K562 (cell line): ENCODE measurements around the gene SUCO. TPM values are rescaled to one million over a fixed set of nuclear protein-coding genes. Genes with fewer than 3 reads are reported as not detected.
A peak's percentile ranks its signal among the peaks of the same experiment; 100 is the strongest.

Experiments
- ATAC-seq: fragments of 200-7000 bp; cut with Tn5 transposase; 3 replicates; pipeline ENCODE4 v1.9.1; 2020; ENCODE audit warnings: moderate library complexity
- Bru-seq: library from RNA; stranded (reverse); fragments of 400-500 nt; gene quantifications from one replicate; lab custom pipeline; 2021; lab: Mats Ljungman, UMichigan
- BruChase-seq, 2 experiments: library from RNA; stranded (reverse); fragments of 400-500 nt; gene quantifications; one replicate each; lab custom pipeline; 2021; lab: Mats Ljungman, UMichigan
- BruUV-seq: library from RNA; stranded (reverse); fragments of 400-500 nt; replicated peaks from 2 replicates; lab custom pipeline; 2021; lab: Mats Ljungman, UMichigan
- CTCF ChIA-PET: fragments of 300-600 bp; formaldehyde crosslinking; extraction: SDS; loops from one replicate; lab custom pipeline; 2021; ENCODE audit warnings: low intra/inter-chr PET ratio; lab: Yijun Ruan, JAX
- POLR2A ChIA-PET: fragments of 300-600, 350-650 bp; sonication (Branson Sonifier 250); formaldehyde crosslinking; extraction: SDS; loops from one replicate; lab custom pipeline; 2021; ENCODE audit warnings: antibody characterized with exemption, inconsistent platforms; lab: Yijun Ruan, JAX
- DNase-seq, 4 experiments: peaks; one replicate each; pipeline versions ENCODE4 v3.0.0 to v3.0.0-alpha.2; 2011 to 2018; ENCODE audit warnings: low spot score in 3 of 4, mixed read lengths in 3 of 4; ENCODE audit errors: extremely low read depth in 1 of 4
- FAIRE-seq: peaks from 2 replicates; lab custom pipeline; 2011; peaks lifted over from hg19 to GRCh38; lab: Jason Lieb, UNC
- H2AFZ ChIP-seq: 2 replicates; pipeline ENCODE4 v1.6.0; 2011; ENCODE audit warnings: low read depth, low read length, control low read depth, inconsistent platforms
- H3K27ac ChIP-seq: fragments of 200-600 bp; 3 replicates; pipeline ENCODE4 v1.8.0; 2011; ENCODE audit warnings: low read depth, mild to moderate bottlenecking, control low read depth, inconsistent platforms, low read length, moderate library complexity, mixed read lengths; ENCODE audit errors: extremely low read depth
- H3K27me3 ChIP-seq, 2 experiments: fragments of 300-600 bp in 1 of 2; 2 replicates in 1 of 2; 3 replicates in 1 of 2; pipeline versions ENCODE4 v1.6.0 to v1.8.0; 2011; ENCODE audit warnings: inconsistent platforms in 2 of 2, low read length in 2 of 2, mild to moderate bottlenecking in 1 of 2, mixed read lengths in 1 of 2, moderate library complexity in 1 of 2; ENCODE audit not compliant: control insufficient read depth in 2 of 2, insufficient read depth in 2 of 2
- H3K36me3 ChIP-seq: fragments of 300-600 bp; 3 replicates; pipeline ENCODE4 v1.8.0; 2011; ENCODE audit warnings: mild to moderate bottlenecking, low read length, inconsistent platforms; ENCODE audit not compliant: control insufficient read depth, insufficient read depth
- H3K4me1 ChIP-seq, 2 experiments: fragments of 200-600 bp in 1 of 2; replicated peaks in 1 of 2; 2 replicates in 1 of 2; 3 replicates in 1 of 2; pipeline versions ENCODE4 v1.5.1 to v1.8.0; 2011; ENCODE audit warnings: inconsistent platforms in 2 of 2, low read length in 2 of 2, mild to moderate bottlenecking in 1 of 2, mixed read lengths in 1 of 2, moderate library complexity in 1 of 2; ENCODE audit not compliant: control insufficient read depth in 2 of 2, insufficient read depth in 2 of 2
- H3K4me2 ChIP-seq: 2 replicates; pipeline ENCODE4 v1.6.1; 2011; ENCODE audit warnings: low read length, control low read depth, inconsistent platforms, mixed read lengths; ENCODE audit not compliant: insufficient read depth
- H3K4me3 ChIP-seq: fragments of 200-600 bp; sonication (generic), shearing (Covaris generic); 2 replicates; pipeline ENCODE4 v1.5.1; 2016; ENCODE audit warnings: control low read depth, inconsistent platforms
- H3K79me2 ChIP-seq: fragments of 200-600 bp; 3 replicates; pipeline ENCODE4 v1.8.0; 2011; ENCODE audit warnings: low read length, inconsistent platforms; ENCODE audit not compliant: control insufficient read depth, insufficient read depth
- H3K9ac ChIP-seq, 2 experiments: 2 replicates each; pipeline versions ENCODE4 v1.6.0 to v1.6.1; 2011; ENCODE audit warnings: low read depth in 2 of 2, low read length in 2 of 2, control low read depth in 1 of 2, inconsistent platforms in 1 of 2, mild to moderate bottlenecking in 1 of 2, mixed read lengths in 1 of 2; ENCODE audit not compliant: insufficient read depth in 1 of 2
- H3K9me1 ChIP-seq: one replicate; pipeline ENCODE4 v1.6.0; 2011; ENCODE audit warnings: inconsistent platforms, mild to moderate bottlenecking, low read length, moderate library complexity; ENCODE audit not compliant: control insufficient read depth, insufficient read depth
- H3K9me3 ChIP-seq: replicated peaks from 2 replicates; pipeline ENCODE4 v1.5.1; 2011; ENCODE audit warnings: low read depth, low read length, inconsistent platforms; ENCODE audit not compliant: control insufficient read depth, insufficient read depth
- H4K20me1 ChIP-seq: replicated peaks from 2 replicates; pipeline ENCODE4 v1.6.1; 2011; ENCODE audit warnings: low read length, inconsistent platforms, mixed read lengths; ENCODE audit not compliant: control insufficient read depth, insufficient read depth
- NFIC ChIP-seq: fragments of 450-650 bp; IDR thresholded peaks from 2 replicates; pipeline ENCODE4 v1.6.1; 2017; ENCODE audit warnings: mild to moderate bottlenecking, inconsistent platforms
- ZNF3 ChIP-seq: fragments of 250-450 bp; sonication (Bioruptor Pico); IDR thresholded peaks from 2 replicates; pipeline ENCODE4 v1.5.0; 2021; ENCODE audit warnings: mild to moderate bottlenecking, moderate library complexity
- WGBS: fragments of 100-300 bp; shearing (Covaris generic); methylation state at CpG from one replicate; pipeline ENCODE4 v1.1.6; 2016; ENCODE audit warnings: low coverage, mixed read lengths; ENCODE audit not compliant: insufficient coverage; ENCODE audit errors: missing lambda C conversion rate; 5-methylcytosine and 5-hydroxymethylcytosine counted together
- in situ Hi-C: fragments of 300-500 bp; cut with MboI; formaldehyde crosslinking; loops from 4 replicates; pipeline ENCODE4 v1.15.0; 2018; ENCODE audit warnings: inconsistent platforms, mixed read lengths
- intact Hi-C: fragments of 100-400 bp; cut with micrococcal nuclease; formaldehyde crosslinking; loops from 2 replicates; pipeline ENCODE4 v1.14.2; 2022
- long read RNA-seq, 3 experiments: library from polyadenylated mRNA in 2 of 3; library from RNA in 1 of 3; unstranded in 2 of 3; stranded (forward) in 1 of 3; transcript quantifications; one replicate each; pipeline ENCODE4 v2.0.0, GENCODE V29; 2019 to 2022
- polyA minus RNA-seq, 3 experiments: library from RNA; depleted of rRNA, polyadenylated mRNA; stranded (reverse); fragments of >200 nt; gene quantifications; 2 replicates each; pipeline ENCODE4 v1.2.3, GENCODE V29; 2011
- polyA plus RNA-seq, 8 experiments: library from polyadenylated mRNA; depleted of rRNA in 4 of 8; stranded (reverse) in 5 of 8; unstranded in 3 of 8; fragments of >200 nt; fragmentation: Nextera tagmentation in 2 of 8; fragmentation: Illumina TruSeq in 1 of 8; extraction: Ambion mirVana in 2 of 8; extraction: Trizol in 1 of 8; gene quantifications; 2 replicates each; pipeline versions ENCODE4 v1.2.1 to v1.2.3, GENCODE V29; 2011 to 2014; ENCODE audit warnings: inconsistent platforms in 1 of 8, missing spikeins in 1 of 8
- total RNA-seq, 7 experiments: library from RNA; depleted of rRNA in 6 of 7; stranded (reverse); fragments of >200 nt in 6 of 7; fragmentation: Illumina TruSeq in 2 of 7; extraction: Trizol in 2 of 7; gene quantifications; 2 replicates each; pipeline versions ENCODE4 v1.2.1 to v1.2.3, GENCODE V29; 2011 to 2021; ENCODE audit warnings: low replicate concordance in 1 of 7
- TF ChIP-seq, protein P1 (sequence below): fragments of 450-650 bp; conservative IDR thresholded peaks from 2 replicates; pipeline ENCODE4 v1.6.1; 2016; ENCODE audit warnings: missing genetic modification characterization, low read depth, mild to moderate bottlenecking, missing compliant biosample characterization, moderate library complexity
- TF ChIP-seq, protein P2 (sequence below): sonication (generic); IDR thresholded peaks from 2 replicates; pipeline ENCODE4 v1.6.1; 2016
- TF ChIP-seq, protein P3 (sequence below), 2 experiments: fragments of 250-450 bp in 1 of 2; fragments of 450-650 bp in 1 of 2; sonication (Bioruptor Pico) in 1 of 2; IDR thresholded peaks; 2 replicates each; pipeline versions ENCODE4 v1.6.1 to v1.8.0; 2016 to 2021; ENCODE audit warnings: mild to moderate bottlenecking in 2 of 2, moderate library complexity in 2 of 2, missing compliant biosample characterization in 1 of 2, missing genetic modification characterization in 1 of 2

Gene SUCO, protein sequence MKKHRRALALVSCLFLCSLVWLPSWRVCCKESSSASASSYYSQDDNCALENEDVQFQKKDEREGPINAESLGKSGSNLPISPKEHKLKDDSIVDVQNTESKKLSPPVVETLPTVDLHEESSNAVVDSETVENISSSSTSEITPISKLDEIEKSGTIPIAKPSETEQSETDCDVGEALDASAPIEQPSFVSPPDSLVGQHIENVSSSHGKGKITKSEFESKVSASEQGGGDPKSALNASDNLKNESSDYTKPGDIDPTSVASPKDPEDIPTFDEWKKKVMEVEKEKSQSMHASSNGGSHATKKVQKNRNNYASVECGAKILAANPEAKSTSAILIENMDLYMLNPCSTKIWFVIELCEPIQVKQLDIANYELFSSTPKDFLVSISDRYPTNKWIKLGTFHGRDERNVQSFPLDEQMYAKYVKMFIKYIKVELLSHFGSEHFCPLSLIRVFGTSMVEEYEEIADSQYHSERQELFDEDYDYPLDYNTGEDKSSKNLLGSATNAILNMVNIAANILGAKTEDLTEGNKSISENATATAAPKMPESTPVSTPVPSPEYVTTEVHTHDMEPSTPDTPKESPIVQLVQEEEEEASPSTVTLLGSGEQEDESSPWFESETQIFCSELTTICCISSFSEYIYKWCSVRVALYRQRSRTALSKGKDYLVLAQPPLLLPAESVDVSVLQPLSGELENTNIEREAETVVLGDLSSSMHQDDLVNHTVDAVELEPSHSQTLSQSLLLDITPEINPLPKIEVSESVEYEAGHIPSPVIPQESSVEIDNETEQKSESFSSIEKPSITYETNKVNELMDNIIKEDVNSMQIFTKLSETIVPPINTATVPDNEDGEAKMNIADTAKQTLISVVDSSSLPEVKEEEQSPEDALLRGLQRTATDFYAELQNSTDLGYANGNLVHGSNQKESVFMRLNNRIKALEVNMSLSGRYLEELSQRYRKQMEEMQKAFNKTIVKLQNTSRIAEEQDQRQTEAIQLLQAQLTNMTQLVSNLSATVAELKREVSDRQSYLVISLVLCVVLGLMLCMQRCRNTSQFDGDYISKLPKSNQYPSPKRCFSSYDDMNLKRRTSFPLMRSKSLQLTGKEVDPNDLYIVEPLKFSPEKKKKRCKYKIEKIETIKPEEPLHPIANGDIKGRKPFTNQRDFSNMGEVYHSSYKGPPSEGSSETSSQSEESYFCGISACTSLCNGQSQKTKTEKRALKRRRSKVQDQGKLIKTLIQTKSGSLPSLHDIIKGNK (N-terminal part only)
- 40.3 and 147 TPM in 2 replicates for total RNA-seq (2011; cell fraction: chromatin; rRNA removed; ENCODE audit: low replicate concordance)
- total RNA-seq (2011; cell fraction: nucleolus; rRNA removed), result 13.8 and 22.6 TPM in 2 replicates
- total RNA-seq (2011; cell fraction: nucleoplasm; rRNA removed), result 55.4 and 77.5 TPM in 2 replicates
- 9.1 and 9.4 TPM in 2 replicates for total RNA-seq (2014; rRNA removed)
- 19.2 and 22.3 TPM in 2 replicates for total RNA-seq (2014; rRNA removed; fragmentation: Illumina TruSeq; extraction: Trizol)
- 18.8 and 20.6 TPM in 2 replicates for total RNA-seq (2015; rRNA removed; fragmentation: Illumina TruSeq; extraction: Trizol)
- 15.9 and 18.5 TPM in 2 replicates for total RNA-seq (2021)
- 15.7 and 15.9 TPM in 2 replicates for polyA plus RNA-seq (2011; rRNA removed)
- 1.8 and 4.8 TPM in 2 replicates for polyA plus RNA-seq (2011; cell fraction: cytosol; rRNA removed)
- 13.8 and 22.3 TPM in 2 replicates for polyA plus RNA-seq (2011; cell fraction: nucleus; rRNA removed)
- polyA plus RNA-seq (2012), result 9.6 and 12.5 TPM in 2 replicates
- 11.5 and 14.3 TPM in 2 replicates for polyA plus RNA-seq (2014; fragmentation: Illumina TruSeq; extraction: Trizol)
- 1 to 10 TPM; 2.5 to 3.6 TPM for polyA plus RNA-seq (2014; fragmentation: Nextera tagmentation; extraction: Ambion mirVana)
- 8.0 and 10.7 TPM in 2 replicates for polyA plus RNA-seq (2014; rRNA removed)
- 39.5 and 71.3 TPM in 2 replicates for polyA minus RNA-seq (2011; rRNA and poly(A)+ RNA removed)
- polyA minus RNA-seq (2011; cell fraction: cytosol; rRNA and poly(A)+ RNA removed), result 17.1 and 19.9 TPM in 2 replicates
- 35.9 and 73.6 TPM in 2 replicates for polyA minus RNA-seq (2011; cell fraction: nucleus; rRNA and poly(A)+ RNA removed)
- percentile 91 among the genes with signal in this experiment for Bru-seq, nascent RNA
- percentile 92 among the genes with signal in this experiment for BruChase-seq, experiment 1, labeled RNA remaining after a 2-hour chase
- percentile 93 among the genes with signal in this experiment for BruChase-seq, experiment 2, labeled RNA remaining after a 6-hour chase
- long read RNA-seq, experiment 1, partial matches to known transcripts, result 19 of 21 reads
- long read RNA-seq, experiment 1, other reads (novel, unspliced or antisense), result 1 of 21 reads
- long read RNA-seq, experiment 2, partial matches to known transcripts, result 0 of 8 reads
- long read RNA-seq, experiment 2, other reads (novel, unspliced or antisense), result 8 of 8 reads
- long read RNA-seq, experiment 3, partial matches to known transcripts, result 7 of 8 reads
- long read RNA-seq, experiment 3, other reads (novel, unspliced or antisense), result 0 of 8 reads

DNA sequence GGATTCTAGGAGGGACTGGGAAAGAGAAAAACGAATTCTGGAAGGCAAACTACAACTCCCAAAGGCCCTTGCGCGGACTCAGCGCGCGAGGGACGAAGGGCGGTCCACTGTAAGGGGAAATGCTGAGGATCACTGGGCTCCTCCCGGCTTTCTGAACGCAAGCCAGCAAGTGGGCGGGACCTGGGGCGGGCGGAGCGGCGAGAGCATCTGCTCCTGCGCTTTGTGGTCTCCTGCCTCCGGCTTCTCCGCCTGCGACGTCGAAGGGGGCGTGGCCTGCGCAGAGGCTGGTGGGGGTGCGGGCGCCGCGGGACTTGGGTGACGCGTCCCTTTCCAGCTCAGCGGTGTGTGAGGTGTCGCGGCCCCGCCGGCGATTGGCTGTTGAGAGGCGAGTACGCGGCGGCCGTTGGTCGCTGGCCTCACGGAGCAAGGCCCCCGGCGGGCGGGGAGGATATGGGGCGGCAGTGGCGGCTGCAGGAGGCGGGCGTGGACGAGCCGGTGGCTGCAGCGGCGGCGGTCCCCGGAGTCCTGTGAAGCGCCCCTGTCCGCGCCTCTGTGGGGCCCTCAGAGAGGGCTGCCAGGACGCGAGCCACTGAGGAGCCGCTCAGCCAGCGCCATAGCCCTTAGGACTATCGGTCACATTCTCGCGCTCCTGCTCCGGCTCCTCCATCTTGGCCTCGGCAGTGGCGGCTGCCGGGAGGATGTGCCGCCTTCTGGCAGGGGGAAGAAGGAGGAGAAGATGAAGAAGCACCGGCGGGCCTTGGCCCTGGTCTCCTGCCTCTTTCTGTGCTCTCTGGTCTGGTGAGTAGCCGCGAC lies at the start of gene SUCO:
Gene SUCO (plus strand): TSS at position 451 of the 813 bp plus-strand sequence. CDS start 286 bp downstream, at position 737.
- in situ Hi-C loops, result no loop called here
- TF ChIP-seq ZNF3 (CRISPR knock-in tag) (no peak), NFIC (peak; percentile 86)
- TF ChIP-seq, protein P1, sequence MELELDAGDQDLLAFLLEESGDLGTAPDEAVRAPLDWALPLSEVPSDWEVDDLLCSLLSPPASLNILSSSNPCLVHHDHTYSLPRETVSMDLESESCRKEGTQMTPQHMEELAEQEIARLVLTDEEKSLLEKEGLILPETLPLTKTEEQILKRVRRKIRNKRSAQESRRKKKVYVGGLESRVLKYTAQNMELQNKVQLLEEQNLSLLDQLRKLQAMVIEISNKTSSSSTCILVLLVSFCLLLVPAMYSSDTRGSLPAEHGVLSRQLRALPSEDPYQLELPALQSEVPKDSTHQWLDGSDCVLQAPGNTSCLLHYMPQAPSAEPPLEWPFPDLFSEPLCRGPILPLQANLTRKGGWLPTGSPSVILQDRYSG (tag), result no peak
- TF ChIP-seq, protein P2, sequence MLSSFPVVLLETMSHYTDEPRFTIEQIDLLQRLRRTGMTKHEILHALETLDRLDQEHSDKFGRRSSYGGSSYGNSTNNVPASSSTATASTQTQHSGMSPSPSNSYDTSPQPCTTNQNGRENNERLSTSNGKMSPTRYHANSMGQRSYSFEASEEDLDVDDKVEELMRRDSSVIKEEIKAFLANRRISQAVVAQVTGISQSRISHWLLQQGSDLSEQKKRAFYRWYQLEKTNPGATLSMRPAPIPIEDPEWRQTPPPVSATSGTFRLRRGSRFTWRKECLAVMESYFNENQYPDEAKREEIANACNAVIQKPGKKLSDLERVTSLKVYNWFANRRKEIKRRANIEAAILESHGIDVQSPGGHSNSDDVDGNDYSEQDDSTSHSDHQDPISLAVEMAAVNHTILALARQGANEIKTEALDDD, result no peak; the same call in 1 of the 2 replicates
- TF ChIP-seq, protein P3, sequence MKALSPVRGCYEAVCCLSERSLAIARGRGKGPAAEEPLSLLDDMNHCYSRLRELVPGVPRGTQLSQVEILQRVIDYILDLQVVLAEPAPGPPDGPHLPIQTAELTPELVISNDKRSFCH (CRISPR knock-in tag; IDR thresholded peaks at IDR 0.05), result no peak
- TF ChIP-seq, protein P3 (tag; IDR thresholded peaks at IDR 0.05), result peak; percentile 82

More for the DNA sequence above, at the start of gene SUCO:
- Histone ChIP-seq H3K27ac (peak within 1 kb of the TSS; percentile 99), H3K4me1 (peaks cover 3 to 42% of the 10 kb centered on the region in 2 experiments; a peak in 3 of 5 replicates), H3K9me3 (no peaks in the 10 kb centered on the region), H2AFZ (peak within 1 kb of the TSS; percentile 100), H3K4me2 (peak within 1 kb of the TSS; percentile 100), H3K4me3 (peak within 1 kb of the TSS; percentile 59), H3K27me3 (no peaks in the 10 kb centered on the region), H3K9ac (peak within 1 kb of the TSS; percentile 93 to 96), H3K79me2 (peaks cover 48% of the 10 kb centered on the region), H3K9me1 (no peaks in the 10 kb centered on the region), H4K20me1 (peaks cover 14% of the 10 kb centered on the region; the same call in 1 of the 2 replicates), H3K36me3 (no peaks in the 10 kb centered on the region)
- WGBS, result under 1% methylated on average over 66 of the region's 74 CpGs
- BruUV-seq, result no TSS peak
- ChIA-PET POLR2A (interaction anchor here (0.5 to 3.4 kb wide), 33 partner anchors 11 to 1914 kb away, joined by 3 to 37 read pairs (median 4); partner anchors contain the start of genes GAS5 and ZBTB37), CTCF (interaction anchor here (0.6 kb wide), 1 partner anchor 88 kb away, joined by 3 read pairs; no protein-coding TSS in a partner anchor)
- FAIRE-seq (no peak), ATAC-seq (peak; percentile 92), DNase-seq (peak; percentile 99 to 100 (median 99))
- intact Hi-C loops, result loop anchor here (1.0 to 2.0 kb wide), 2 partner anchors 83 to 186 kb away; no protein-coding TSS in a partner anchor
